ENCODE measurements around the gene FOXD4.
"Not testable (repeated sequence)": the region's sequence is repeated elsewhere in the genome, so short reads cannot be mapped to it uniquely, and the experiment has no call there.

Gene FOXD4

DNA sequence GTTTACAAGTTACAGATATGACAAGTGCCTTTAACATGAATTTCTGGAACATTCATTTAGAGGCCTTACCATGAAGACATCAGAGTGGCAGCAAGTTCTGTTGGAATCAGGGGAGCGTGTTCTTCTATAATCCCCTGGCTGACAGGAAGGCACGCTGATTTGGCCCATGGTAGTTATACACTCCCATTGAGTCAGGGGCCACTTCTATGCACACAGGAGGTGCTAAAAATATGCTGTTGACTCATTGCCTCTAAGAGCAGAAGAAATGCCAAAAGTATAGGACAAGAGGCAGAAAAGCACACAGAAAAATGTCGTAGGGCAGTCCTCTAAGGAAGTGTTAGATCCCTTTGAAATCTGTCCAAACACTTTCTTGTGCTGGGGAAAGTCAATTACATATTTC lies 39.9 kb downstream of the FOXD4 start:
- not testable (repeated sequence) for H3K36me3 ChIP-seq (ENCODE audit: control insufficient read depth, insufficient read depth, low read length); DNase-seq (ENCODE audit: extremely low read depth, insufficient read length); H3K27me3 ChIP-seq (replicated peaks; ENCODE audit: control insufficient read depth, insufficient read depth, low read length); H3K4me3 ChIP-seq (replicated peaks; ENCODE audit: low read depth, low read length)

DNA sequence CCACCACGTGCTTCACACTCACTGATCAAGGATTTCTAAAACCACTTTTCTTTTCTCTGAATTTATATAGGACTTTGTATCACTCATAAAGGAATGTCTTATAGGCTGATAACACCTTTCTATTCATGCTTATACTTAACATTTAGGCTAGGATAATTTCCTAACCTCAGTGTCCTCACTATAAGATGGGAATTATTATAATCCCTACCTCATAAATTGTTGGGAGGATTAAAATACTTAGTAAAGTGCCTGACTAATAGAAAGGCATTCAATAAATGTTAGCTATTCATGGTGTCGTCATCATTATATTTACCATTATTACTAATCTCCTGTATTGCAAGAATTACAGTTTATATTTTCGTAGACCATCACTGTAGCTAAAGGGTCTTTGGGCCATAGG lies 41.8 kb downstream of the FOXD4 start:
- not testable (repeated sequence) for H3K4me3 ChIP-seq (replicated peaks; ENCODE audit: low read depth, low read length); H3K27me3 ChIP-seq (replicated peaks; ENCODE audit: control insufficient read depth, insufficient read depth, low read length); H3K36me3 ChIP-seq (ENCODE audit: control insufficient read depth, insufficient read depth, low read length); DNase-seq (ENCODE audit: extremely low read depth, insufficient read length)

- not testable (repeated sequence) for DNase-seq (ENCODE audit: extremely low read depth, insufficient read length); H3K27me3 ChIP-seq (replicated peaks; ENCODE audit: control insufficient read depth, insufficient read depth, low read length); H3K4me3 ChIP-seq (replicated peaks; ENCODE audit: low read depth, low read length); H3K36me3 ChIP-seq (ENCODE audit: control insufficient read depth, insufficient read depth, low read length)
These were observed 44.2 kb downstream of the FOXD4 start for GRCh38 chr9:73900-74525.

- DNase-seq (ENCODE audit: extremely low read depth, insufficient read length); H3K4me3 ChIP-seq (replicated peaks; ENCODE audit: low read depth, low read length); H3K27me3 ChIP-seq (replicated peaks; ENCODE audit: control insufficient read depth, insufficient read depth, low read length); H3K36me3 ChIP-seq (ENCODE audit: control insufficient read depth, insufficient read depth, low read length): not testable (repeated sequence)
These were observed 44.9 kb downstream of the FOXD4 start for GRCh38 chr9:73076-73899.
